GM12878 (cell line): ENCODE results near the gene ANO9. TPM values are rescaled to one million over a fixed set of nuclear protein-coding genes. Genes with fewer than 3 reads are reported as not detected.

Experiments
- ATAC-seq: fragments of 200-7000 bp; cut with Tn5 transposase; 3 replicates; pipeline ENCODE4 v1.9.1; 2020; ENCODE audit warnings: mild to moderate bottlenecking, moderate library complexity
- BruUV-seq: library from RNA; stranded (reverse); fragments of 400-500 nt; replicated peaks from 2 replicates; lab custom pipeline; 2021; lab: Mats Ljungman, UMichigan
- CTCF ChIA-PET: fragments of 300-600 bp; sonication (Branson Sonifier 250); formaldehyde crosslinking; extraction: SDS; loops from one replicate; lab custom pipeline; 2021; ENCODE audit warnings: inconsistent platforms; lab: Yijun Ruan, JAX
- POLR2A ChIA-PET: fragments of 350-600 bp; formaldehyde crosslinking; extraction: SDS; loops from one replicate; lab custom pipeline; 2021; ENCODE audit warnings: inconsistent platforms; lab: Charles Lee
- RAD21 ChIA-PET: fragments of 300-600 bp; sonication (Branson Sonifier 250); formaldehyde crosslinking; loops from one replicate; lab custom pipeline; 2023; ENCODE audit warnings: antibody characterized with exemption; ENCODE audit not compliant: unreplicated experiment; lab: Charles Lee
- SMC1A ChIA-PET: fragments of 300-600 bp; sonication (Branson Sonifier 250); formaldehyde crosslinking; loops from one replicate; lab custom pipeline; 2023; ENCODE audit not compliant: unreplicated experiment, uncharacterized antibody; lab: Charles Lee
- DNase-seq: peaks from one replicate; pipeline ENCODE4 v3.0.0-alpha.2; 2011; ENCODE audit warnings: low read depth, low spot score
- FAIRE-seq: peaks from 3 replicates; lab custom pipeline; 2011; peaks lifted over from hg19 to GRCh38; lab: Jason Lieb, UNC
- H2AFZ ChIP-seq: 2 replicates; pipeline ENCODE4 v1.6.0; 2011; ENCODE audit warnings: low read depth, low read length, control low read depth; ENCODE audit not compliant: control insufficient read depth
- H3K27ac ChIP-seq: 2 replicates; pipeline ENCODE4 v1.5.1; 2011; ENCODE audit warnings: control low read depth; ENCODE audit not compliant: control insufficient read depth, insufficient read depth
- H3K27me3 ChIP-seq, 2 experiments: replicated peaks in 1 of 2; 2 replicates each; pipeline versions ENCODE4 v1.6.0 to v1.6.1; 2011; ENCODE audit warnings: low read length in 1 of 2; ENCODE audit not compliant: control insufficient read depth in 2 of 2, insufficient read depth in 2 of 2
- H3K36me3 ChIP-seq, 2 experiments: 2 replicates each; pipeline ENCODE4 v1.5.1; 2011; ENCODE audit warnings: low read length in 1 of 2; ENCODE audit not compliant: control insufficient read depth in 2 of 2, insufficient read depth in 2 of 2
- H3K4me1 ChIP-seq: 2 replicates; pipeline ENCODE4 v1.6.1; 2011; ENCODE audit warnings: mild to moderate bottlenecking, low read length, moderate library complexity, mixed read lengths; ENCODE audit not compliant: control insufficient read depth, insufficient read depth
- H3K4me2 ChIP-seq: 2 replicates; pipeline ENCODE4 v1.6.0; 2011; ENCODE audit warnings: control low read depth; ENCODE audit not compliant: control insufficient read depth, insufficient read depth
- H3K4me3 ChIP-seq: fragments of 200-600 bp; sonication (generic); 2 replicates; pipeline ENCODE4 v1.5.1; 2016
- H3K79me2 ChIP-seq: 2 replicates; pipeline ENCODE4 v1.6.0; 2011; ENCODE audit warnings: low read length; ENCODE audit not compliant: control insufficient read depth, insufficient read depth
- H3K9ac ChIP-seq: 2 replicates; pipeline ENCODE4 v1.8.0; 2011; ENCODE audit warnings: low read length, control low read depth, mixed read lengths; ENCODE audit not compliant: control insufficient read depth, insufficient read depth
- H3K9me3 ChIP-seq: replicated peaks from 3 replicates; pipeline ENCODE4 v1.5.1; 2011; ENCODE audit warnings: mild to moderate bottlenecking, low read length; ENCODE audit not compliant: control insufficient read depth, insufficient read depth
- H4K20me1 ChIP-seq: 2 replicates; pipeline ENCODE4 v1.6.0; 2011; ENCODE audit not compliant: control insufficient read depth, insufficient read depth
- ATF2 ChIP-seq: IDR thresholded peaks from 2 replicates; pipeline ENCODE4 v1.6.1; 2012; ENCODE audit warnings: low read length, inconsistent platforms
- CTCF ChIP-seq, 3 experiments: IDR thresholded peaks in 2 of 3; conservative IDR thresholded peaks in 1 of 3; 2 replicates each; pipeline ENCODE4 v1.5.1; 2011; ENCODE audit warnings: low read depth in 3 of 3, low read length in 3 of 3, mild to moderate bottlenecking in 3 of 3, control low read depth in 2 of 3, moderate library complexity in 2 of 3, inconsistent platforms in 1 of 3, mixed read lengths in 1 of 3; ENCODE audit not compliant: control insufficient read depth in 2 of 3, insufficient read depth in 1 of 3; ENCODE audit errors: extremely low read depth in 1 of 3
- E4F1 ChIP-seq: fragments of 450-650 bp; IDR thresholded peaks from 2 replicates; pipeline ENCODE4 v1.6.1; 2018; ENCODE audit warnings: borderline replicate concordance, mild to moderate bottlenecking; ENCODE audit not compliant: partially characterized antibody
- IKZF2 ChIP-seq, 2 experiments: fragments of 450-650 bp; IDR thresholded peaks; 2 replicates each; pipeline ENCODE4 v1.6.1; 2017; ENCODE audit warnings: mild to moderate bottlenecking in 2 of 2, moderate library complexity in 2 of 2
- TAF1 ChIP-seq: IDR thresholded peaks from 2 replicates; pipeline ENCODE4 v1.6.1; 2011; ENCODE audit warnings: mild to moderate bottlenecking, low read depth, low read length, borderline replicate concordance
- TARDBP ChIP-seq: IDR thresholded peaks from 2 replicates; pipeline ENCODE4 v1.6.1; 2016; ENCODE audit warnings: borderline replicate concordance
- ZBTB11 ChIP-seq: fragments of 450-650 bp; formaldehyde crosslinking; IDR thresholded peaks from 2 replicates; pipeline ENCODE4 v1.5.0; 2022; ENCODE audit warnings: mild to moderate bottlenecking, missing genetic modification characterization
- ZNF217 ChIP-seq: fragments of 450-650 bp; IDR thresholded peaks from 2 replicates; pipeline ENCODE4 v1.6.1; 2017; ENCODE audit warnings: antibody characterized with exemption, mild to moderate bottlenecking
- ZNF687 ChIP-seq: fragments of 450-650 bp; IDR thresholded peaks from 2 replicates; pipeline ENCODE4 v1.6.1; 2017; ENCODE audit warnings: mild to moderate bottlenecking, moderate library complexity
- WGBS: methylation state at CpG from one replicate; pipeline ENCODE4 v1.1.6; 2016; ENCODE audit warnings: low lambda C conversion rate; ENCODE audit not compliant: insufficient replicate concordance, insufficient coverage; ENCODE audit errors: missing lambda C conversion rate; 5-methylcytosine and 5-hydroxymethylcytosine counted together
- in situ Hi-C: fragments of 300-500 bp; cut with MboI; formaldehyde crosslinking; loops from 9 replicates; pipeline ENCODE4 v1.14.3; 2018; ENCODE audit warnings: mixed read lengths
- intact Hi-C: fragments of 100-400 bp; cut with micrococcal nuclease; formaldehyde crosslinking; loops from one replicate; pipeline ENCODE4 v1.14.2; 2022; ENCODE audit not compliant: unreplicated experiment
- polyA plus RNA-seq, 11 experiments: library from polyadenylated mRNA; depleted of rRNA in 4 of 11; unstranded in 6 of 11; stranded (reverse) in 5 of 11; fragments of >200 nt; fragmentation: Nextera tagmentation in 4 of 11; fragmentation: Illumina TruSeq in 1 of 11; extraction: Ambion mirVana in 4 of 11; extraction: Trizol in 1 of 11; gene quantifications; 1 replicate in 1 of 11; 2 replicates in 10 of 11; pipeline versions ENCODE4 v1.2.1 to v1.2.3, GENCODE V29; 2011 to 2016; ENCODE audit warnings: inconsistent platforms in 2 of 11, missing spikeins in 2 of 11, low read depth in 1 of 11
- total RNA-seq, 4 experiments: library from RNA; depleted of rRNA in 3 of 4; stranded (reverse); fragments of >200 nt in 3 of 4; fragmentation: Illumina TruSeq in 1 of 4; extraction: Trizol in 1 of 4; gene quantifications; 2 replicates each; pipeline versions ENCODE4 v1.2.1 to v1.2.3, GENCODE V29; 2013 to 2021

ANO9 gene
- total and polyA plus RNA-seq, 10 of the 15 experiments (the other 5 are each of a cell fraction or from before 2014, with no cell fraction given) = 0.21 to 42.3 (median 12.0) TPM

GRCh38 chr11:441043-441417 is 781 bp downstream of the ANO9 start:
- Histone ChIP-seq H3K4me1 (peaks cover 12% of the 10 kb centered on the region), H3K79me2 (peaks cover 10% of the 10 kb centered on the region), H3K27me3 (no peaks in the 10 kb centered on the region), H3K9me3 (no peaks in the 10 kb centered on the region), H2AFZ (no peak overlapping the region), H3K36me3 (no peaks in the 10 kb centered on the region; a peak in 1 of 4 replicates), H4K20me1 (no peaks in the 10 kb centered on the region), H3K4me3 (peak overlapping the region; percentile 78), H3K9ac (peak overlapping the region; percentile 70), H3K27ac (no peak overlapping the region; the same call in 1 of the 2 replicates), H3K4me2 (peak overlapping the region; percentile 86)
- intact Hi-C loops (loop anchor here (10.0 kb wide), 2 partner anchors 136 to 236 kb away; partner anchors contain the start of genes BET1L, IFITM2 and RIC8A), in situ Hi-C loops (no loop called here)
- DNase-seq (no peak), FAIRE-seq (no peak), ATAC-seq (no peak)
- SMC1A ChIA-PET = interaction anchor here (0.9 kb wide), 1 partner anchor 34 kb away, joined by 3 read pairs; no protein-coding TSS in a partner anchor
- CTCF ChIA-PET = interaction anchor here (1.3 to 4.9 kb wide), 2 partner anchors 8 to 76 kb away, joined by 4 to 34 read pairs; partner anchors contain the start of gene PTDSS2
- RAD21 ChIA-PET = interaction anchor here (0.9 to 1.1 kb wide), 2 partner anchors 9 to 34 kb away, joined by 3 read pairs; partner anchors contain the start of gene PTDSS2
- POLR2A ChIA-PET = interaction anchor here (0.8 to 1.5 kb wide), 2 partner anchors 16 to 232 kb away, joined by 3 read pairs; no protein-coding TSS in a partner anchor
- 73% methylated on average over 13 of the region's 13 CpGs for WGBS
- BruUV-seq = no TSS peak
- TF ChIP-seq ZBTB11 = no peak
- no peak for TF ChIP-seq E4F1
- no peak for TF ChIP-seq TAF1
- no peak for TF ChIP-seq CTCF (IDR thresholded peaks at IDR 0.05 in 2 of 3, conservative IDR thresholded peaks at IDR 0.05 in 1 of 3; ENCODE audit: control insufficient read depth in 2 of 3, extremely low read depth in 1 of 3, insufficient read depth in 1 of 3, low read depth in 3 of 3, low read length in 3 of 3)
- TF ChIP-seq TARDBP = no peak
- TF ChIP-seq IKZF2 (IDR thresholded peaks at IDR 0.05) = no peak
- TF ChIP-seq ZNF217 = no peak
- no peak for TF ChIP-seq ZNF687
- no peak for TF ChIP-seq ATF2
